ENCODE results near the gene SLC25A53.

DNA sequence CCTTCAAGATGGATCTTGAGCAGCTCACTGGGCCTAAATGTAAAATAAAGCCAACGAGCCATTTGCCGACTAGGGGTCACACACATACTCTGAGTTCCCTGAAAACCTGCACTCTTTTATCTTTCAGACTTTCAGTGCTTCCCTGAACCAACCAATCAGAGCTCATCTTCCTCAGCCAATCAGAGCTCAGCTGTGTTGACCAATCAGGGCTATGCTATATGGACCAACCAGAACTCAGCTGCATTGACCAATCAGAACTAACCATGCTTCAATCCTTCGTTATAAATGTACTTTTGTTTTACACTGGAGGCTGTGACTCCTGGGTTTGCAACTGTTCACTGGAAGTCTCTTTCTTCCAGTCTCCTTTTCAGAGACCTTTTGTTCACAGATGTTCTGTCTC is 19.3 kb downstream of the SLC25A53 start:
- TF ChIP-seq, protein P1, sequence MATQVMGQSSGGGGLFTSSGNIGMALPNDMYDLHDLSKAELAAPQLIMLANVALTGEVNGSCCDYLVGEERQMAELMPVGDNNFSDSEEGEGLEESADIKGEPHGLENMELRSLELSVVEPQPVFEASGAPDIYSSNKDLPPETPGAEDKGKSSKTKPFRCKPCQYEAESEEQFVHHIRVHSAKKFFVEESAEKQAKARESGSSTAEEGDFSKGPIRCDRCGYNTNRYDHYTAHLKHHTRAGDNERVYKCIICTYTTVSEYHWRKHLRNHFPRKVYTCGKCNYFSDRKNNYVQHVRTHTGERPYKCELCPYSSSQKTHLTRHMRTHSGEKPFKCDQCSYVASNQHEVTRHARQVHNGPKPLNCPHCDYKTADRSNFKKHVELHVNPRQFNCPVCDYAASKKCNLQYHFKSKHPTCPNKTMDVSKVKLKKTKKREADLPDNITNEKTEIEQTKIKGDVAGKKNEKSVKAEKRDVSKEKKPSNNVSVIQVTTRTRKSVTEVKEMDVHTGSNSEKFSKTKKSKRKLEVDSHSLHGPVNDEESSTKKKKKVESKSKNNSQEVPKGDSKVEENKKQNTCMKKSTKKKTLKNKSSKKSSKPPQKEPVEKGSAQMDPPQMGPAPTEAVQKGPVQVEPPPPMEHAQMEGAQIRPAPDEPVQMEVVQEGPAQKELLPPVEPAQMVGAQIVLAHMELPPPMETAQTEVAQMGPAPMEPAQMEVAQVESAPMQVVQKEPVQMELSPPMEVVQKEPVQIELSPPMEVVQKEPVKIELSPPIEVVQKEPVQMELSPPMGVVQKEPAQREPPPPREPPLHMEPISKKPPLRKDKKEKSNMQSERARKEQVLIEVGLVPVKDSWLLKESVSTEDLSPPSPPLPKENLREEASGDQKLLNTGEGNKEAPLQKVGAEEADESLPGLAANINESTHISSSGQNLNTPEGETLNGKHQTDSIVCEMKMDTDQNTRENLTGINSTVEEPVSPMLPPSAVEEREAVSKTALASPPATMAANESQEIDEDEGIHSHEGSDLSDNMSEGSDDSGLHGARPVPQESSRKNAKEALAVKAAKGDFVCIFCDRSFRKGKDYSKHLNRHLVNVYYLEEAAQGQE (IDR thresholded peaks at IDR 0.05; ENCODE audit: borderline replicate concordance): no peak
- TF ChIP-seq POLR2AphosphoS5 (IDR thresholded peaks at IDR 0.05) (no peak), EZH2 (IDR thresholded peaks at IDR 0.05; ENCODE audit: borderline replicate concordance, insufficient read depth, low read length, poor library complexity, severe bottlenecking) (no peak), TAF1 (IDR thresholded peaks at IDR 0.05; ENCODE audit: low read depth) (no peak), SMC3 (conservative IDR thresholded peaks at IDR 0.05; ENCODE audit: poor library complexity) (no peak)
- TF ChIP-seq, protein P2, sequence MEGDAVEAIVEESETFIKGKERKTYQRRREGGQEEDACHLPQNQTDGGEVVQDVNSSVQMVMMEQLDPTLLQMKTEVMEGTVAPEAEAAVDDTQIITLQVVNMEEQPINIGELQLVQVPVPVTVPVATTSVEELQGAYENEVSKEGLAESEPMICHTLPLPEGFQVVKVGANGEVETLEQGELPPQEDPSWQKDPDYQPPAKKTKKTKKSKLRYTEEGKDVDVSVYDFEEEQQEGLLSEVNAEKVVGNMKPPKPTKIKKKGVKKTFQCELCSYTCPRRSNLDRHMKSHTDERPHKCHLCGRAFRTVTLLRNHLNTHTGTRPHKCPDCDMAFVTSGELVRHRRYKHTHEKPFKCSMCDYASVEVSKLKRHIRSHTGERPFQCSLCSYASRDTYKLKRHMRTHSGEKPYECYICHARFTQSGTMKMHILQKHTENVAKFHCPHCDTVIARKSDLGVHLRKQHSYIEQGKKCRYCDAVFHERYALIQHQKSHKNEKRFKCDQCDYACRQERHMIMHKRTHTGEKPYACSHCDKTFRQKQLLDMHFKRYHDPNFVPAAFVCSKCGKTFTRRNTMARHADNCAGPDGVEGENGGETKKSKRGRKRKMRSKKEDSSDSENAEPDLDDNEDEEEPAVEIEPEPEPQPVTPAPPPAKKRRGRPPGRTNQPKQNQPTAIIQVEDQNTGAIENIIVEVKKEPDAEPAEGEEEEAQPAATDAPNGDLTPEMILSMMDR (IDR thresholded peaks at IDR 0.05; ENCODE audit: poor library complexity, severe bottlenecking): no peak

All from neural cell (in vitro differentiated cells).